HEK293 (cell line): ENCODE measurements around the gene SLAMF9.

Experiments
- CTCF ChIA-PET: fragments of 350-600 bp; formaldehyde crosslinking; extraction: SDS; loops from one replicate; lab custom pipeline; 2021; ENCODE audit warnings: antibody characterized with exemption; lab: Yijun Ruan, JAX
- POLR2A ChIA-PET: fragments of 300-600 bp; formaldehyde crosslinking; extraction: SDS; loops from one replicate; lab custom pipeline; 2020; ENCODE audit warnings: antibody characterized with exemption, inconsistent platforms; lab: Yijun Ruan, JAX
- H3K27ac ChIP-seq: fragments of 200-500 bp; sonication (Bioruptor generic); 2 replicates; pipeline ENCODE4 v1.5.1; 2014; ENCODE audit warnings: low read depth, low read length, control low read depth, inconsistent platforms; ENCODE audit errors: extremely low read depth
- H3K36me3 ChIP-seq, 2 experiments: fragments of 200-500 bp in 1 of 2; sonication (Bioruptor generic) in 1 of 2; 1 replicate in 1 of 2; 2 replicates in 1 of 2; pipeline ENCODE4 v1.5.1; 2014 to 2017; ENCODE audit warnings: inconsistent platforms in 2 of 2, low read length in 2 of 2; ENCODE audit not compliant: control insufficient read depth in 2 of 2, insufficient read depth in 1 of 2
- H3K4me1 ChIP-seq: fragments of 200-500 bp; sonication (Bioruptor generic); 2 replicates; pipeline ENCODE4 v1.5.1; 2014; ENCODE audit warnings: mild to moderate bottlenecking, low read length, inconsistent platforms; ENCODE audit not compliant: control insufficient read depth, insufficient read depth
- H3K4me3 ChIP-seq: 2 replicates; pipeline ENCODE4 v1.5.1; 2011; ENCODE audit warnings: low read depth, mild to moderate bottlenecking, control low read depth, low read length, moderate library complexity
- H3K9me3 ChIP-seq: fragments of 200-500 bp; sonication (Bioruptor generic); 2 replicates; pipeline ENCODE4 v1.5.1; 2014; ENCODE audit warnings: low read depth, low read length, inconsistent platforms; ENCODE audit not compliant: control insufficient read depth, insufficient read depth
- CTCF ChIP-seq: fragments of 450-650 bp; formaldehyde crosslinking; IDR thresholded peaks from 2 replicates; pipeline ENCODE4 v1.5.1; 2016; ENCODE audit warnings: missing biosample characterization, missing genetic modification characterization
- EGR2 ChIP-seq: fragments of 450-650 bp; formaldehyde crosslinking; IDR thresholded peaks from 2 replicates; pipeline ENCODE4 v1.5.1; 2016; ENCODE audit warnings: low read depth, missing biosample characterization, missing genetic modification characterization
- GLIS1 ChIP-seq: fragments of 450-650 bp; formaldehyde crosslinking; IDR thresholded peaks from 2 replicates; pipeline ENCODE4 v1.5.1; 2016; ENCODE audit warnings: missing biosample characterization, missing genetic modification characterization
- HOXA7 ChIP-seq: sonication (generic); formaldehyde crosslinking; IDR thresholded peaks from 2 replicates; pipeline ENCODE4 v1.8.1; 2022; ENCODE audit warnings: missing genetic modification reagents, borderline replicate concordance
- KLF10 ChIP-seq: fragments of 450-650 bp; IDR thresholded peaks from 2 replicates; pipeline ENCODE4 v1.5.1; 2018; ENCODE audit warnings: missing biosample characterization, mild to moderate bottlenecking, missing genetic modification characterization
- MEIS1 ChIP-seq: sonication (generic); formaldehyde crosslinking; IDR thresholded peaks from 2 replicates; pipeline ENCODE4 v1.8.1; 2022; ENCODE audit warnings: missing genetic modification reagents, mild to moderate bottlenecking, borderline replicate concordance
- PRDM2 ChIP-seq: fragments of 450-650 bp; formaldehyde crosslinking; IDR thresholded peaks from 2 replicates; pipeline ENCODE4 v1.5.1; 2016; ENCODE audit warnings: missing biosample characterization, missing genetic modification characterization, borderline replicate concordance
- REST ChIP-seq: fragments of 450-650 bp; formaldehyde crosslinking; IDR thresholded peaks from 2 replicates; pipeline ENCODE4 v1.5.1; 2016; ENCODE audit warnings: missing biosample characterization, missing genetic modification characterization
- ZFP41 ChIP-seq: fragments of 450-650 bp; formaldehyde crosslinking; IDR thresholded peaks from 2 replicates; pipeline ENCODE4 v1.5.1; 2016; ENCODE audit warnings: missing biosample characterization, missing genetic modification characterization, borderline replicate concordance
- ZNF10 ChIP-seq: fragments of 450-650 bp; formaldehyde crosslinking; IDR thresholded peaks from 2 replicates; pipeline ENCODE4 v1.5.1; 2017; ENCODE audit warnings: missing biosample characterization, missing genetic modification characterization
- ZNF341 ChIP-seq: fragments of 450-650 bp; formaldehyde crosslinking; IDR thresholded peaks from 2 replicates; pipeline ENCODE4; 2016; ENCODE audit warnings: low read depth, missing biosample characterization, missing genetic modification characterization
- ZNF350 ChIP-seq: fragments of 450-650 bp; formaldehyde crosslinking; IDR thresholded peaks from 2 replicates; pipeline ENCODE4 v1.5.0; 2017; ENCODE audit warnings: missing biosample characterization, mild to moderate bottlenecking, missing genetic modification characterization
- ZNF362 ChIP-seq: fragments of 450-650 bp; formaldehyde crosslinking; IDR thresholded peaks from 2 replicates; pipeline ENCODE4 v1.5.1; 2016; ENCODE audit warnings: missing biosample characterization, missing genetic modification characterization
- ZNF488 ChIP-seq: fragments of 450-650 bp; formaldehyde crosslinking; IDR thresholded peaks from 2 replicates; pipeline ENCODE4 v1.5.1; 2016; ENCODE audit warnings: missing biosample characterization, missing genetic modification characterization
- ZNF529 ChIP-seq: fragments of 450-650 bp; formaldehyde crosslinking; IDR thresholded peaks from 2 replicates; pipeline ENCODE4 v1.5.1; 2017; ENCODE audit warnings: missing genetic modification characterization, missing biosample characterization; ENCODE audit not compliant: insufficient replicate concordance
- ZNF530 ChIP-seq: fragments of 450-650 bp; formaldehyde crosslinking; IDR thresholded peaks from 2 replicates; pipeline ENCODE4 v1.5.1; 2016; ENCODE audit warnings: low read depth, missing biosample characterization, missing genetic modification characterization
- ZNF600 ChIP-seq: fragments of 450-650 bp; formaldehyde crosslinking; IDR thresholded peaks from 2 replicates; pipeline ENCODE4 v1.5.1; 2016; ENCODE audit warnings: missing biosample characterization, missing genetic modification characterization
- ZNF621 ChIP-seq: fragments of 450-650 bp; formaldehyde crosslinking; IDR thresholded peaks from 2 replicates; pipeline ENCODE4 v1.5.1; 2017; ENCODE audit warnings: missing biosample characterization, missing genetic modification characterization
- ZNF76 ChIP-seq: fragments of 450-650 bp; formaldehyde crosslinking; IDR thresholded peaks from 2 replicates; pipeline ENCODE4; 2016; ENCODE audit warnings: low read depth, missing biosample characterization, missing genetic modification characterization, borderline replicate concordance
- ZSCAN4 ChIP-seq: fragments of 450-650 bp; formaldehyde crosslinking; IDR thresholded peaks from 2 replicates; pipeline ENCODE4 v1.5.1; 2017; ENCODE audit warnings: missing biosample characterization, missing genetic modification characterization

Gene SLAMF9

GRCh38 chr1:159913451-159914192, 40.4 kb downstream of the SLAMF9 start (continued):
- TF ChIP-seq ZNF362 (no peak), ZNF350 (no peak), ZNF341 (tag by site-specific recombination) (no peak), ZNF621 (tag by site-specific recombination) (no peak), ZNF600 (tag by site-specific recombination) (0 out of 2 replicates have a peak, but pooled peaks have one; percentile 8), REST (tag by site-specific recombination) (no peak), KLF10 (peak; percentile 8; the same call in 1 of the 2 replicates), EGR2 (tag by site-specific recombination) (peak; percentile 98)

- POLR2A ChIA-PET: no interaction called here
- Histone ChIP-seq H3K27ac (no peak overlapping the region), H3K4me1 (peaks cover 26% of the 10 kb centered on the region), H3K4me3 (no peak overlapping the region), H3K36me3 (no peaks in the 10 kb centered on the region), H3K9me3 (no peaks in the 10 kb centered on the region)
- CTCF ChIA-PET: interaction anchor here (0.6 to 1.5 kb wide), 3 partner anchors 19 to 174 kb away, joined by 3 to 6 read pairs (median 3); no protein-coding TSS in a partner anchor
- TF ChIP-seq ZNF10: no peak
- no peak for TF ChIP-seq GLIS1
- no peak for TF ChIP-seq ZSCAN4 (tag by site-specific recombination)
- no peak for TF ChIP-seq ZNF76 (tag by site-specific recombination)
- TF ChIP-seq MEIS1 (CRISPR knock-in tag): no peak
- no peak for TF ChIP-seq ZNF621 (tag by site-specific recombination)
- TF ChIP-seq ZNF530 (tag by site-specific recombination): no peak
- no peak for TF ChIP-seq PRDM2 (tag by site-specific recombination)
- no peak for TF ChIP-seq HOXA7 (CRISPR knock-in tag)
- no peak for TF ChIP-seq ZFP41
- no peak for TF ChIP-seq CTCF
- no peak for TF ChIP-seq ZNF529 (tag by site-specific recombination)
- TF ChIP-seq ZNF488: no peak
These were observed 42.5 kb downstream of the SLAMF9 start for GRCh38 chr1:159911326-159912070.
